ENCODE measurements around the gene BCL2L1. TPM values are rescaled to one million over a fixed set of nuclear protein-coding genes. Genes with fewer than 3 reads are reported as not detected.
A peak's percentile ranks its signal among the peaks of the same experiment; 100 is the strongest.

BCL2L1 gene
- total RNA-seq, 4 donors from 2014 or later = 105 to 138 (median 119) TPM

GRCh38 chr20:31642837-31643236 is 79.8 kb downstream of the BCL2L1 start:
- H3K27ac ChIP-seq = no peak overlapping the region
- peaks cover 0 to 11% of the 10 kb centered on the region in 2 donors for H3K27me3 ChIP-seq
- no peaks in the 10 kb centered on the region for H3K9me3 ChIP-seq
- H3K4me3 ChIP-seq = no peak overlapping the region
- 45 to 63% methylated on average over 1 of the region's 1 CpG for WGBS, 2 donors
- no peak for DNase-seq (ENCODE audit: low spot score in 2 of 2)
- H3K4me1 ChIP-seq = no peaks in the 10 kb centered on the region
- TF ChIP-seq CTCF (IDR thresholded peaks at IDR 0.05) (no peak), EP300 (IDR thresholded peaks at IDR 0.05) (no peak), POLR2A (IDR thresholded peaks at IDR 0.05) (no peak)
- no peaks in the 10 kb centered on the region for H3K36me3 ChIP-seq

- Histone ChIP-seq H3K9me3 (no peaks in the 10 kb centered on the region), H3K27ac (no peak overlapping the region), H3K4me3 (no peak overlapping the region), H3K36me3 (no peaks in the 10 kb centered on the region), H3K4me1 (no peaks in the 10 kb centered on the region), H3K27me3 (peaks cover 0 to 18% of the 10 kb centered on the region in 2 donors)
- no peak for DNase-seq (ENCODE audit: low spot score in 2 of 2)
- TF ChIP-seq EP300 (IDR thresholded peaks at IDR 0.05) (no peak), CTCF (IDR thresholded peaks at IDR 0.05) (no peak), POLR2A (IDR thresholded peaks at IDR 0.05) (no peak)
- WGBS, 2 donors = 89 to 91% methylated on average over 6 of the region's 6 CpGs
These were observed 81.3 kb downstream of the BCL2L1 start for GRCh38 chr20:31641391-31641790.

- no peaks in the 10 kb centered on the region for H3K4me1 ChIP-seq
- 69 to 90% methylated on average over 3 of the region's 3 CpGs for WGBS, 2 donors
- DNase-seq (ENCODE audit: low spot score in 2 of 2) = no peak
- H3K4me3 ChIP-seq = no peak overlapping the region
- H3K27ac ChIP-seq = no peak overlapping the region
- H3K27me3 ChIP-seq = peaks cover 0 to 18% of the 10 kb centered on the region in 2 donors
- no peaks in the 10 kb centered on the region for H3K9me3 ChIP-seq
- H3K36me3 ChIP-seq = no peaks in the 10 kb centered on the region
- TF ChIP-seq CTCF (IDR thresholded peaks at IDR 0.05) (no peak), POLR2A (IDR thresholded peaks at IDR 0.05) (no peak), EP300 (IDR thresholded peaks at IDR 0.05) (no peak)
These were observed 82.4 kb downstream of the BCL2L1 start for GRCh38 chr20:31640259-31640658.

GRCh38 chr20:31638816-31639215 is 83.9 kb downstream of the BCL2L1 start:
- no peak overlapping the region for H3K4me3 ChIP-seq
- DNase-seq (ENCODE audit: low spot score in 2 of 2) = no peak
- 81 to 87% methylated on average over 4 of the region's 4 CpGs for WGBS, 2 donors
- peaks cover 0 to 18% of the 10 kb centered on the region in 2 donors for H3K27me3 ChIP-seq
- TF ChIP-seq CTCF (IDR thresholded peaks at IDR 0.05) = no peak
- TF ChIP-seq POLR2A (IDR thresholded peaks at IDR 0.05) = no peak
- TF ChIP-seq EP300 (IDR thresholded peaks at IDR 0.05) = no peak
- H3K36me3 ChIP-seq = no peaks in the 10 kb centered on the region
- H3K4me1 ChIP-seq = no peaks in the 10 kb centered on the region
- no peaks in the 10 kb centered on the region for H3K9me3 ChIP-seq
- no peak overlapping the region for H3K27ac ChIP-seq

- H3K9me3 ChIP-seq = no peaks in the 10 kb centered on the region
- WGBS, 2 donors = 32 to 66% methylated on average over 3 to 4 of the region's 4 CpGs
- H3K4me1 ChIP-seq = no peaks in the 10 kb centered on the region
- DNase-seq (ENCODE audit: low spot score in 2 of 2) = no peak
- H3K4me3 ChIP-seq = peak overlapping the region in 1 of 4 donors; percentile 12
- TF ChIP-seq POLR2A (IDR thresholded peaks at IDR 0.05) = no peak
- H3K27me3 ChIP-seq = peaks cover 0 to 18% of the 10 kb centered on the region in 2 donors
- no peaks in the 10 kb centered on the region for H3K36me3 ChIP-seq
- peak overlapping the region in 1 of 4 donors; percentile 5 for H3K27ac ChIP-seq
These were observed 84.4 kb downstream of the BCL2L1 start for GRCh38 chr20:31638317-31638716.

- H3K27ac ChIP-seq = peak within 1 kb of the TSS in 1 of 4 donors; percentile 5
- H3K4me3 ChIP-seq = peak within 1 kb of the TSS in 1 of 4 donors; percentile 12
- peaks cover 0 to 18% of the 10 kb centered on the region in 2 donors for H3K27me3 ChIP-seq
- 13 to 16% methylated on average over 11 to 25 of the region's 34 CpGs for WGBS, 2 donors
- H3K4me1 ChIP-seq = no peaks in the 10 kb centered on the region
- H3K36me3 ChIP-seq = no peaks in the 10 kb centered on the region
- H3K9me3 ChIP-seq = no peaks in the 10 kb centered on the region
- TF ChIP-seq EP300 (IDR thresholded peaks at IDR 0.05) = no peak
- TF ChIP-seq CTCF (IDR thresholded peaks at IDR 0.05) = no peak
- TF ChIP-seq POLR2A (IDR thresholded peaks at IDR 0.05) = no peak
- no peak for DNase-seq (ENCODE audit: low spot score in 2 of 2)
These were observed 85.0 kb downstream of the BCL2L1 start, which contains the start of gene COX4I2 for GRCh38 chr20:31637660-31638059. Gene COX4I2, plus strand, starts transcription at chr20:31637912. Its CDS starts 1,106 bp downstream, at chr20:31639018.

All from tibial nerve (tissue), 4 donors.